HG02623 (cell line): ENCODE measurements around the gene TNFAIP1.
"Not testable (repeated sequence)": the region's sequence is repeated elsewhere in the genome, so short reads cannot be mapped to it uniquely, and the experiment has no call there.

Experiments used
- ATAC-seq: cut with Tn5 transposase; IDR thresholded peaks from one replicate; pipeline ENCODE4 v1.9.1; 2021; ENCODE audit warnings: moderate library complexity; ENCODE audit not compliant: unreplicated experiment

TNFAIP1 gene

DNA sequence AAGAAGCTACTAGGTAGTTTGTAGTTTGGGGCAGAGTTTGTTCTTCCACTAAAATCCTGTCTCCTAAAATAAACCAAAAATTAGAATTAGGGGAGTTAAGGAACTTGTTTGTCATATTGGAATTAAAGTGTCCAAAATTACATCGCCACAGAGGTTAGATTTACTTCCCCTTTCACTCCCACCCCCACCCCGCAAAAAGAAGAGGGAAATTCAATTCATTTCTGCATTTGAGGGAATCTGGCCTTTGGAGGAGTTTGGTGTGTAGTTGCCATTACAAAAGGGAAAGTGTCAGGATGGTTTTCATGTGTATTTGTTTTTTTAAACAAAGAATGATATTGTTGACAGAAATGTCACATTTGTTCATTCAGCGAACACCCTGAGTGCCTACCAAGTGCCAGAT is 10.8 kb upstream of the TNFAIP1 start:
- ATAC-seq: no peak

DNA sequence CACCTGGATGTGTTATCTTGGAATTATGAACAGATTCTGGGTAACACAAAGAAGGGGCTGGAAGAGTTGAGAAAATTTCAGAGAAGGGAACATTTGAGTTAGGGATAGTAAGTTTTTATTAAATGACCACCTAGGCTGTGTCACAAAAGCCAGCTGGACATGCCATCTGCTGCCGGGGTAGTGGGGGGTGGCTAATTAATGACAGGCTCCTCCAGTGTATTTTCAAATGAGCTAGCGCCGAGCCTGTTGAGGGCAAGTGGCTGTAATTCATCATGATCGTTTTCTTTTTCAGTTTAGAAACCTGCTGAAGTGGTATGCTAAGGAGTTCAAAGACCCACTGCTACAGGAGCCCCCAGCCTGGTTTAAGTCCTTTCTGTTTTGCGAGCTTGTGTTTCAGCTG is 10.3 kb upstream of the TNFAIP1 start:
- ATAC-seq: no peak

DNA sequence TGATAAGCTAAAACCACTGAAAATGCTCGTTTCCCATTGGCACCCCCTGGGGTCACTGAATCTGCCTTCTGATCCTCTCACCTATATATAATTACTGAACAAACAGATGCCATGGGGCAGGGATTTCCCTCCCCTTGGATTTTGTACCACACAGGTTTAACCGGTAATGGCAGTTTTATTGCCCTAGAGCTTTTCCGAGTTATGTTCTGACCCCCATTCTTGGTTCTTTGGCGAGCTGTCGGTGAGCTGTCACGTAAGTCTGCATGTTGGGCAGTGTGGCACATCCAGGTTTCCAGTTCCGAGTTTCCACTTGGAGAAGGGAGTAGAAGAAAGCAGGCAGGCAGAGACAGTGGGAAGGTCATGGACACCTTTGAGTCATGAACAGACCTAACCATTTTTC is 9.4 kb upstream of the TNFAIP1 start:
- ATAC-seq: no peak

DNA sequence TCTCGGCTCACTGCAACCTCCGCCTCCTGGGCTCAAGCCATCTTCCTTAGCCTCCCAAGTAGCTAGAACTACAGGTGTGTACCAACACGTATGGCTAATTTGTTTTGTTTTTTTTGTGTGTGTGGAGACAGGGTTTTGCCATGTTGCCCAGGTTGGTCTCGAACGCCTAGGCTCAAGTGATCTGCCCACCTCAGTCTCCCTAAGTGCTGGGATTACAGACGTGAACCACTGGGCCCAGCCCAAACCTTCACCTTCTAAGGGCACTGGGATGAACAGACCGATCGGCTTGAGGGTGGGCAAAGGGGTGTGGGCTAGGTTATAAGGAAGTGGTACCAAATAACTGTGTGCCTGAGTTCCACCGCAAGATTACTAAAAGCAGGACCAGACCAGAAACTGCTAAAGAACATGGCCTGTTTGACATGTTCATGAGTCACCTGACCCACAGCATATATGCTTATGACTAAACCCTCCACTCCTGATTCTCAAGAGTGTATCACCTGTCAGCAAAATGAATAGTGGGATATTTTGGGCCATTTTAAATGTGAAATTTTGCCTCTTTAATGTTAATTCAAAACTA is 8.4 kb upstream of the TNFAIP1 start:
- no peak for ATAC-seq

DNA sequence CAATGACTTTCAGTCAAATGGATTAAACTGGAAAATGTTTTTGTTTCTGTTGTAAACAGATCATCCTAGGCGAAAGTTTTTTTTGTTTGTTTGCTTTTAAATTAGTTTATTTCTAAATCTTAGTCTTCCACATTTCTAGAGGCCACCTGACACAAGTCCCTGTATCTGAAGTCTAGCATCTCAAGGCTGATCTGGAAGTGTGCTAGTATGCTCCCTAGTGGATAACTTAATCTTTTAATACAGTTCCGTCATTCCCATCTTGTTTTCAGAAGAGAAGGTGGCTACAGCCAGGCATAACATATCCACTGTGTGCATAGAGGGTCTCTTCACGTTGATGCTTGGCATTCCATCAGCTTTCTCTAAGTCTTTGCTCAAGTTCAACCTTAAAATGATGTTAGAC is 7.9 kb upstream of the TNFAIP1 start:
- no peak for ATAC-seq

DNA sequence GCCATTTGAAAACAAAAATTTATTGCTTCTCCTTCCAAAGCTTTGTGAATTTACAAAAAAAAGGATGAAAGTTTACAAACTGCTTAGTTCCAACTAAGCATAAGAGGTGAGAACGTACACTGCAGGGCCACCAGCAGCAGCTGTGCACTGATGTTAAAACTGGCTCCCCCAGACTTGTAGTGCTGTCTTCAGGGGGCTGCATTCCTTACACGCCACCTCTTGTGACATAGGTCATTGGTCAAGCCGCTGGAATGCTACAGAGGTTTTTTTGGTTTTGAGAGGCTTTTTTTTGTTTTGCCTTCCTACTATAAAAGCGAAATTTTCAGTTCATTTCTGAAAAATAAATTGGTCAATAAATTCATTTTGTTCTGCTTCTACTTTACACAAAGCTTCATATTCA is 7.2 kb upstream of the TNFAIP1 start:
- ATAC-seq: no peak

DNA sequence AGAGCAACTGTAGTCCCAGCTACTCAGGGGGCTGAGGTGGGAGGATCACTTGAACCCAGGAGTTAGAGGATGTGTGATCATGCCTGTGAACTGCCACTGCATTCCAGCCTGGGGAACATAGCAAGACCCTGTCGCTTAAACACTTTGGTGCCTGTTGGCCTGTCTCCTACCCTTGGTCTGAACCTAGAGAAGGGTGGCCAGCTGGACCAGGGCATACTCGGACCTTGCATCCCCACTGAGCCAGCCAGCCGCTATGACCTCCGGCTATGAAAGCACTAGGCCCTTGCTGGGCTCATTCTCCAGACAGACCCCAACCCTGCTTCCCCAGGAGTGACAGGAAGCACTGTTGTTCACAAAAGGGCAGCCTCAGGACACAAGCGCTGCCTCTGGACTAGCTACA is 4.9 kb upstream of the TNFAIP1 start:
- ATAC-seq: no peak

DNA sequence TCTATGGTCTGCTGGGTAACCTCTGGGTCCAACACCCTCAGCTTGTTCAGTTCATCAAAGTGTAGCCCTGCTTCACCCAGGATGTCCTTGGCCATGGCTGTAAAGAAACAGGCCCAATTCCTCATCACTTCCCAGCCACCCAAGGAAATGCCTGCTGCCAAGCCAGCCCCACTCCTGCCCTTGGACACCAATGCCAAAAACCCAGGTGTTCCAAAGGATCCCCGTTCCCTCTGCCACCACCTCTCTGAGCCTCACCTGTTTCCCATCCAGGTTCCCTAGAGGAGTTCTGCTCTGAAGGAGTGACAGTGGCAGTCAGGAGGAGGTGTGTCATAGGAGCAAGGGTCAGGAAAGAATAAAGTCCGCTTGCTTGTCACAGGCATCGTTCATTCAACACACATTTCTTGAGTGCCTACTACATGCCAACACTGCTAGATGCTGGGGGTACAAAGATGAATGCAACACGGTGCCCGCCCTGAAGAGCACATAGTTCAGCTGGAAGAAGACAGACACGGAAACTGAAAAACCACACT is 3.6 kb upstream of the TNFAIP1 start:
- no peak for ATAC-seq

DNA sequence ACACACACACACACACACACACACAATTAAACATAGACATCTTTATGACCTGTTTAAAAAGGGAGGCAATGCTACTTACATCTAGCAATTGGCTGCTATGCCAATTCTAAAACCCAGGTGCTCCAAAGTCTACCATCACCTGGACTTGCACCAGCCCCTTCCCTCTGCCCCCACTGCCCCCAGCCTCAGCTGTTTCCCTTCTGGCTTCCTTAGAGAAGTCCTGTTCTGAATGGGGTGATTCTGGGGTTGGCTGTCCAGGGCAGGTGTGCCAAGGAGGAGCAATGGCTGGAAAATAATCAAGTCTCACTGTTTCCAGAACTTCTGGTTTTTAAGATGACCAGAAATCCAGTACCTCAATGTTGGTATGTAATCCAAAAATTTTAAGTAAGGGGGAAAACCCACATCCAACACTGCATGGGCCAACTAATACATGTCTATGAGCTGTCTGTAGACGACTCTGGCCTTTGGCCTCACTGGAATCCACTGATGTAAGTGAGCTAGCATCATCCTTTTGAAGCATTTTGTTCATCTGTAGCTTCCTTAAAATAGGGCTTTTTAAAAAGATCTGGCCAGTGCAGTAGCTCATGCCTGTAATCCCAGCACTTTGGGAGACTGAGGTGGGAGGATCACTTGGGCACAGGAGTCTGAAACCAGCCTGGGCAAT is 2.3 kb upstream of the TNFAIP1 start:
- ATAC-seq: no peak

DNA sequence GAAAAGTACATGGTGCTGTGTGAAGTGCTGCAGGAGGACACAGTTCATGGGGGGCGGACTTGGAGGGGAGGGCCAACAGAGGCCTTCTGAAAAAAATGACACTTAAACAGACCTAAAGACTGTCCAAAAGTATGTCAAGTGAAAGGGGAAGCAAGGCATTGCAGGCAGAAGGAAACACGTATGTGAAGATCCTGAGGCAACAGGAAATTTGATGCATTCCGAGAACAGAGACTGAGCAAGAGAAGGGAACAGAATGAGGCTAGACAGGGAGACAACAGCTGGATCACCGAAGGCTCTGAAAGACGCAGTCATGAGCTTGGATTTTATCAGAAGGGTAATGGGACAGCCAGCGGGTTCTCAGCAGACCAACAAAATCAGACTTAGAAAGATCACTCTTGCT is 1.4 kb upstream of the TNFAIP1 start:
- no peak for ATAC-seq

DNA sequence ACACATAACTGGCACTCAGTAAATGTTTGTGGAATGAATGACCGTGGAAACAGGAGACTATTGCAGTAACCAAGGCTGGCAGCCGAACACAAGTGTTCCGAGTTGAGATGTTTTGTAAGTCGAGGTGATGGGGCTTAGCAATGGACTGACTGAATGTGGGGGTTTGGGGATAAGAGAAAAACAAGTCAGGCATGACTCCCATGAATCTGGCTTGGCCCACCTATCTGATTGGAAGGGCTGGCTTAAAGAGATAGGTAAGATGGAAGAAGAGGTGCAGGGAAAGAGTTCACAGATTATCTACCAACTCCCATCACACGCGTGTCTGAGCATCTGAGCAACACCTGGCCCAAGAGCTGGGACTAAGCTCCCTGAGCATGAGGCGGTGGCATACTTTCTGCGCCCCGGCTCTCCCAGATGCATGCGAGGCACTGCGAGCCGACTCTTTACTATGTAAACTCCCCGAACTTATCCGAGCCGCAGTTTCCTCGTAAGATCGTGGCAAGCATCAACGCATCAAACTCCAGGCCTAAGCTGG is 828 bp upstream of the TNFAIP1 start:
- ATAC-seq: no peak

DNA sequence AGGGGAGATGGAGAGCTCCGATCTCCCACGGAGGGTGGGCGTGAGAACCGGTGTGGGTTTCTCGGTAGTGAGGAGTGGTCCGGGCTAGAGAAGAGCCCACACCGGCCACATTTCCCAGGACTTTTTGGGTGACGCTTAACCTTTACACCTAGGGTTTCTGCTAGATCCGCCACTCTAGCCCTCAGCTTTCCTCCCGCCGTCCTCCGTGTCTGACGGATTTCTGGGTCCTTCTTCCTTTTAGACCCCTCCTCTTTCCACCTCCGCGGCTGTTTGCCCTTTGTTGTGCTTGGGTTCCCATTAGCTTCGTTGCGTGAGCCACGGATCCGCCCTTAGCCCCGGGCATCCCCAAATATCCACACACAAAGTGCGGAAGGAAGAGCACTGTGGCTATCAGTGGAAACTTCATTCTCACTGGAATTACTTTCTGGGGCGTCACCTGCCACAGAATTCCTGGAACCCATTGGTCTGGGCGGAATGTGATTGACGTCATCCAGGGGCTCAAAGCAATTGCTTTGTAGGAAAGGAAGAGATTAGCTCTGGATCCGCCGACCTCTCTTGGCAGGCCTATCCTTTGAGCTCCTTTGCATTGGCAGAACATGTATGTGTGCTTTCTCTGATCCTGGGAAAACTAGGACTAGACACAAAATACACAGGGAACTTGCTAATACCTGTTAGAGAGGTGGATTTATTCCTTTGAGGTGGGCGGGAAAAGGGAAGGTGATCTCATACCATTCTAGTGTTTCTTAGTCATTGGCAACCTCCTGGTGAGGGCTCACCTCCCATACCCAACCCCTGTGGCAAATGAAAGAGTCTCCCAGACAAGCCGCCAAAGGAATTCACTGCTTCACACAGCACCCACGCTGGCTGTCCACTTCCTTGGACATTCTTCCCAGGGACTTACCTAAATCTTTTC is 654 bp downstream of the TNFAIP1 start:
- no peak for ATAC-seq

DNA sequence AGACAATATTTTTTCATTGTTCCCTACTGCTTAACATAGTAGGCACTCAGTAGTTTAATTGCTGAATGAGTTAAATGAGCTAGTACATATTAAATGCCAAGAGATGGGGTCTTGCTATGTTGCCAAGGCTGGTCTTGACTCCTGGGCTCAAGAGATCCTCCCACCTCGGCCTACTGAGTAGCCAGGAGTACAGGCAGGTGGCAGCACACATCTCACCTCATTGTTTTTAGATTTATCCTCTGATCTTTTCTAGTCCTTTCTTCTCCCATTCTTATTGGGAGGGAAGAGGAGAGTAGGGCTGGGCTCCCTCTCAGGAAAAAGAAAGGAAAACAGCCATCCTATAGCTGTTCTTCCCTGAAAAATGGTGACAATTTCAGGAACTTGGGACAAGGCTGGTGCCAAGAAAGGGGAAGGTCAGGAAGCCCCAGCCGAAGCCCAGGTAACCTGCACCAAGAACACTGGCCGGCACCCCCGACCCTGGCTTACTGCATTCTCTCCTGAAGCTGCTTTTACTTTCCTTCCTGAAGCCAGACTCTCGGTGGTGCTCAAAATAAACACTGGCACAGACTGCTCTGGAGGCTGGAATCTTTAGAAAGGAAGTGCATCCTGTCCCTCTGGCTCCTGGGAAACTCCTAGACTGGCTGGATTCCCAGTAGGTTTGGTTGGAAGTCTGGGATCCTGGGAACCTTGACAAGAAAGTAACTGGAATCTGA is 2.7 kb downstream of the TNFAIP1 start:
- no peak for ATAC-seq

DNA sequence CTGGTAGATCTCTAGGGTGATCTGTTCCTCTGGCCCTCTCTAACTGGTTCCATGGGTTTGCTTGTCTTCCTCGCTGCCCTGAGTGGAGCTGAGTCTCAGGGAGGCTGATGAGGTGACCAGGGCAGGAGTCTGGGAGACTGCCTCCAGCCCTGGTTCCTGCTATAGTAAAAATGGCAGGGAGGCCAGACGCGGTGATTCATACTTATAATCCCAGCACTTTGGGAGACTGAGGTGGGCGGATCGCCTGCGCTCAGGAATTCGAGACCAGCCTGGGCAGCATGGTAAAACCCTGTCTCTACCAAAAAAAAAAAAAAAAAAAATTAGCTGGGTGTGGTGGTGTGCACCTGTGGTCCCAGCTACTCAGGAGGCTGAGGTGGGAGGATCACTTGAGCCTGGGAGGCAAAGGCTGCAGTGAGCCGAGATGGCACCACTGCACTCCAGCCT is 3.2 kb downstream of the TNFAIP1 start:
- not testable (repeated sequence) for ATAC-seq

DNA sequence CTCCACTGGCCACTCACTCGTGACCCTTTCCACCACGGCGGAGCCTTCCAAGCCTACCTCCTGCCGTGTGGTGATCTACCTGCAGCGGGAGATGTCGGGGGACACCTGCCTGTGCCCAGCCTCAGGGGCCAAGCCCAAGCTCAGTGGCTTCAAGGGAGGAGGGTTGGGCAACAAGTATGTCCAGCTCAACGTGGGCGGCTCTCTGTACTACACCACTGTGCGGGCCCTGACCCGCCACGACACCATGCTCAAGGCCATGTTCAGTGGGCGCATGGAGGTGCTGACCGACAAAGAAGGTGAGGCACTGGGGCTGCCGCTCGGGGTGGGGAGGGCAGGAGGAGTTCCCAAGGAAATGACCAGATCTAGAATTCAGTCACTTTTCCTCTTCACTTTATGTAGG is 3.9 kb downstream of the TNFAIP1 start:
- no peak for ATAC-seq

DNA sequence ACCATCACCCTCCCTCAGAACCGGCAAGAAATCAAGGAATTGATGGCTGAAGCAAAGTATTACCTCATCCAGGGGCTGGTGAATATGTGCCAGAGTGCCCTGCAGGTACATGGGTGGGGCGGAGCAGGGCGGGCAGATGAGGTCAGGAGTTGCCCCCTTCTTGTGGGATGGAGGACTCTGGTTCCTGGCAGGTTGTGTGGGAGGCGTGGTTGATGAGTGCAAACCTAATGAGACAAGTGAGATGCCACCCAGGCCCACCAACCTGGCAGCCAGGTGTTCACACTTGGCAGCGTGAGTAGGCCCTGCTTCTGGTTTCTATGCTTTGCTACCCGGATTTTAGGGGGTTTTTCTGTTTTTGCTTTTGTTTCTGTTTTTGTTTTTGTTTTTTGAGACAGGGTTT is 4.8 kb downstream of the TNFAIP1 start:
- no peak for ATAC-seq

DNA sequence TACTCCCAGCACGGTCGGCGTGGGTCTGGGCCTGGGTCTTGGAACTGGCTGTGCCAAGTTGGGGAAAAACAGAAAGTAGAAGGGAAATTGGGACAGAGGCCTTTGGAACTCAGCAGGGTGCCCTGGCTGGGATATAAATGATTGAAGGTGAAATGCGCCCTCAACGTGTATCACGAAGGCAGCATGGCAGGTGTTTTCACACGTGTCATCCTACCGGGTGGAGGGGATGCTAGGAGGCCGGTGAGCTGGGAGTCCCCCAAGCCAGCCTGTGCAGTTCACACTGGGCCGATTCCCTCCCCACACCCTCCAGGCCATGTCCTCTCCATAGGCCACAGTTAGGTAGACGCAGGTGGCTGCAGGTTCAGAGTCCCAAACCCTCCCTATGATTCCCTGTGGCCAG is 6.0 kb downstream of the TNFAIP1 start:
- no peak for ATAC-seq

DNA sequence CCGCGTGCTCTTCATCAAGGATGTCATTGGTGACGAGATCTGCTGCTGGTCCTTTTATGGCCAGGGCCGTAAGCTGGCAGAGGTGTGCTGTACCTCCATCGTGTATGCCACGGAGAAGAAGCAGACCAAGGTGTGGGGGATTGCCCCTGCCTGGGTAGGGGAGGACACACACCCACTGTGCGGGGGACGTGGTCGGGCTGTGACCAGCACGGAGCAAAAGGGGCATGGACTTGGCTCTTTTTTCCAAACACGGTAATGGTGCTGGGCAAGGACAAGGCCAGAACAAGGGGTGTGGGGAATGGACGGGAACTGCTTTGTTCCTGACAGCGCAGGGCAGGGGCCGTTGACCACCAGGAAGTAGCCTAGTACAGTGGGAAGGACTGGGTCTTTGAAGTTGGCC is 6.8 kb downstream of the TNFAIP1 start:
- ATAC-seq: no peak

DNA sequence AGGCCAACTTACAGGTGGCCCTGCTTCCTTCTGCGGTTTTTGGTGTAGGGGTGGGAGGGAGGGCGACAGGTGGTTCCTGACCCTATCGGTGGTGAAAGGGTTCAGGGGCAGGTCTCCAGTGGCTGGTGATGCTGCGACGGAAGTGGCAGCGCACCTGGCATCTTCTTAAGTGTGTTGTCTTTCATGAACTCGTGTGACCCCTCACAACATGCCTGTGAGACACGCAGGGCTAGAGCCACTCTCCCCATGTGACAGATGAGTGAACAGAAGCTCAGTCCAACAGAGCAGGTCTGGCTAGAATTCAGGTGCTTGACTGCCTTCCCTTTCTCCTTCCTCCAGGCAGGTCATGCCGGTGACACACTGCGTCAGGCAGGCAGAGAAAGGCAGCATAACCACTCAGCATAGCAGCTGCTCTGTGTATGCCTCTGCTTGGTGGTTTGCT is 8.0 kb downstream of the TNFAIP1 start:
- ATAC-seq: no peak

DNA sequence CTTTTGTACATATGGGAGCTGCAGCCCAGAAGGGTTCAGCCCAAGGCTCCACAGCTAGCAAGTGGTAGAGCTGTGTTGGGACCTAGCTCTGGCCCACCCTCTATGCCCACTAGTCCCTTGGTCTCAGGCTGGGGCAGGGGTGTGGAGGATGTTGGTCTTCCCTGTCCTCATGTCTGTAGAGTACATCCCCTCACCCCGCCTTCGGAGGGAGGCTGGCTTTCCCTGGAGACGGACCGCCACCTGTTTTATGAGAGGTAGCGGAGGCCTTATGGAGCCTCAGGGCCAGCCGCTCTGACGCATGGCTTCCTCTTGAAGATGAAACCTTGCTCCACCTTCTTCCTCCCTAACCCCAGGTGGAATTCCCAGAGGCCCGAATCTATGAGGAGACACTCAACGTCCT is 8.4 kb downstream of the TNFAIP1 start:
- ATAC-seq: no peak

DNA sequence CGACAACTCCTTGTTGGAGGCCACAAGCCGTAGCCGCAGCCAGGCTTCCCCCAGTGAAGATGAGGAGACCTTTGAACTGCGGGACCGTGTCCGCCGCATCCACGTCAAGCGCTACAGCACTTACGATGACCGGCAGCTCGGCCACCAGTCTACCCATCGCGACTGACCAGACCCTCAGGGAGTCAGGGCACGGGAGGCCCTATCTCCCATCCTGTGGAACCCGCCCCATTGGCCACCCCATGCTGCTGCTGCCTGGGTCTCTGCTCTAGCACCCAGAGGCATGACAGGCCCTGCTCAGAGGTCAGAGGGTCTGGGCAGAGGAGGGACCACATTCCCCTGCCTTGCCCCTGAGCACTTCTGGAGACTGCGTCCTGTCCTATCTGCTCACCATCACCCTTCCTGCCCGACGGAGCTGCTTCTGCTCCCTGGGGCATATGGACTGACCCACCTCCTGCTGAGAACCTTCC is 8.9 kb downstream of the TNFAIP1 start:
- no peak for ATAC-seq
